HCT116 (cell line): ENCODE data around the gene ABRACL. TPM values are rescaled to one million over a fixed set of nuclear protein-coding genes. Genes with fewer than 3 reads are reported as not detected.

ENCODE experiments used
- ATAC-seq: fragments of 200-7000 bp; cut with Tn5 transposase; 2 replicates; pipeline ENCODE4 v1.9.1; 2020; ENCODE audit warnings: mild to moderate bottlenecking, moderate library complexity
- BruUV-seq: library from RNA; stranded (reverse); fragments of 400-500 nt; replicated peaks from 2 replicates; lab custom pipeline; 2021; lab: Mats Ljungman, UMichigan
- CTCF ChIA-PET: fragments of 300-600 bp; sonication (Branson Sonifier 250); formaldehyde crosslinking; loops from one replicate; lab custom pipeline; 2021; ENCODE audit warnings: antibody characterized with exemption; lab: Charles Lee
- POLR2A ChIA-PET: fragments of 300-600, 350-600 bp; sonication (Branson Sonifier 250); formaldehyde crosslinking; loops from one replicate; lab custom pipeline; 2021; ENCODE audit warnings: antibody characterized with exemption; lab: Charles Lee
- RAD21 ChIA-PET, 2 experiments: fragments of 300-600 bp; sonication (Branson Sonifier 250); formaldehyde crosslinking; loops; one replicate each; lab custom pipeline; 2023; ENCODE audit warnings: low total read pairs in 2 of 2; ENCODE audit not compliant: uncharacterized antibody in 2 of 2, unreplicated experiment in 2 of 2, low non-redundant PET in 1 of 2; lab: Charles Lee
- DNase-seq: peaks from one replicate; pipeline ENCODE4 v3.0.0-alpha.2; 2010; ENCODE audit warnings: low read depth, low spot score
- H2AFZ ChIP-seq: fragments of 200-600 bp; shearing (Covaris generic), sonication (generic); 2 replicates; pipeline ENCODE4 v1.6.1; 2017; ENCODE audit warnings: low read depth, mixed run types, mixed read lengths, antibody characterized with exemption, low read length; ENCODE audit not compliant: poor library complexity, severe bottlenecking
- H3K27ac ChIP-seq: 2 replicates; pipeline ENCODE4 v1.5.1; 2012; ENCODE audit warnings: low read depth, low read length
- H3K27me3 ChIP-seq: fragments of 200-600 bp; sonication (generic); 2 replicates; pipeline ENCODE4 v1.6.1; 2016; ENCODE audit warnings: mixed run types, low read length, mixed read lengths; ENCODE audit not compliant: insufficient read depth
- H3K36me3 ChIP-seq, 2 experiments: fragments of 200-500 bp in 1 of 2; fragments of 200-600 bp in 1 of 2; sonication (Bioruptor generic) in 1 of 2; sonication (generic) in 1 of 2; 2 replicates each; pipeline versions ENCODE4 v1.5.1 to v1.6.1; 2014 to 2016; ENCODE audit warnings: low read length in 2 of 2, inconsistent platforms in 1 of 2, mixed read lengths in 1 of 2, mixed run types in 1 of 2; ENCODE audit not compliant: insufficient read depth in 2 of 2, control insufficient read depth in 1 of 2
- H3K4me1 ChIP-seq, 2 experiments: fragments of 200-600 bp in 1 of 2; sonication (generic) in 1 of 2; 2 replicates each; pipeline versions ENCODE4 v1.5.1 to v1.6.1; 2012 to 2017; ENCODE audit warnings: low read length in 2 of 2, inconsistent platforms in 1 of 2, mild to moderate bottlenecking in 1 of 2, mixed read lengths in 1 of 2, mixed run types in 1 of 2, moderate library complexity in 1 of 2; ENCODE audit not compliant: insufficient read depth in 2 of 2, control insufficient read depth in 1 of 2
- H3K4me2 ChIP-seq: fragments of 200-600 bp; sonication (generic); 2 replicates; pipeline ENCODE4 v1.6.1; 2017; ENCODE audit warnings: mixed run types, low read length, mixed read lengths
- H3K4me3 ChIP-seq, 2 experiments: fragments of 200-600 bp in 1 of 2; sonication (generic) in 1 of 2; replicated peaks in 1 of 2; 2 replicates each; pipeline ENCODE4 v1.5.1; 2011 to 2016; ENCODE audit warnings: low read length in 2 of 2, control low read depth in 1 of 2, low read depth in 1 of 2, mild to moderate bottlenecking in 1 of 2, mixed read lengths in 1 of 2, mixed run types in 1 of 2
- H3K79me2 ChIP-seq: fragments of 200-600 bp; sonication (generic); 2 replicates; pipeline ENCODE4 v1.6.1; 2017; ENCODE audit warnings: mild to moderate bottlenecking, mixed run types, low read length, moderate library complexity, mixed read lengths; ENCODE audit not compliant: insufficient read depth
- H3K9ac ChIP-seq: fragments of 200-600 bp; sonication (generic); 2 replicates; pipeline ENCODE4 v1.6.1; 2016; ENCODE audit warnings: low read length, mixed read lengths
- H3K9me2 ChIP-seq: fragments of 200-600 bp; sonication (generic), shearing (Covaris generic); 2 replicates; pipeline ENCODE4 v1.6.1; 2017; ENCODE audit warnings: mixed run types, mild to moderate bottlenecking, moderate library complexity; ENCODE audit not compliant: insufficient read depth
- H3K9me3 ChIP-seq, 2 experiments: fragments of 200-500 bp in 1 of 2; fragments of 200-600 bp in 1 of 2; sonication (Bioruptor generic) in 1 of 2; sonication (generic) in 1 of 2; 2 replicates each; pipeline ENCODE4 v1.6.1; 2014 to 2017; ENCODE audit warnings: low read length in 2 of 2, mixed read lengths in 2 of 2, inconsistent platforms in 1 of 2, low read depth in 1 of 2, mild to moderate bottlenecking in 1 of 2, mixed run types in 1 of 2, moderate library complexity in 1 of 2; ENCODE audit not compliant: control insufficient read depth in 1 of 2, insufficient read depth in 1 of 2
- H4K20me1 ChIP-seq: fragments of 200-600 bp; sonication (generic), shearing (Covaris generic); 2 replicates; pipeline ENCODE4 v1.6.1; 2017; ENCODE audit warnings: mixed run types, mild to moderate bottlenecking, moderate library complexity; ENCODE audit not compliant: insufficient read depth
- CBX3 ChIP-seq: IDR thresholded peaks from 2 replicates; pipeline ENCODE4 v1.6.1; 2012; ENCODE audit warnings: low read depth
- EGR1 ChIP-seq: IDR thresholded peaks from 2 replicates; pipeline ENCODE4 v1.6.1; 2012; ENCODE audit warnings: low read depth
- ELF1 ChIP-seq: IDR thresholded peaks from 2 replicates; pipeline ENCODE4 v1.6.1; 2012; ENCODE audit warnings: low read depth, borderline replicate concordance
- EZH2phosphoT487 ChIP-seq: fragments of 200-600 bp; IDR thresholded peaks from 2 replicates; pipeline ENCODE4 v1.6.1; 2018; ENCODE audit warnings: antibody characterized with exemption, borderline replicate concordance
- JUND ChIP-seq: IDR thresholded peaks from 2 replicates; pipeline ENCODE4 v1.6.1; 2012
- POLR2A ChIP-seq: IDR thresholded peaks from 2 replicates; pipeline ENCODE4 v1.7.0; 2011; ENCODE audit warnings: borderline replicate concordance; ENCODE audit not compliant: insufficient read depth, insufficient read length; ENCODE audit errors: extremely low read depth
- RAD21 ChIP-seq: IDR thresholded peaks from 2 replicates; pipeline ENCODE4 v1.6.1; 2012; ENCODE audit warnings: low read depth, mild to moderate bottlenecking
- SIN3A ChIP-seq: IDR thresholded peaks from 2 replicates; pipeline ENCODE4 v1.6.1; 2012; ENCODE audit warnings: low read depth
- SP1 ChIP-seq: IDR thresholded peaks from 2 replicates; pipeline ENCODE4 v1.6.1; 2012; ENCODE audit warnings: low read depth
- TCF7L2 ChIP-seq: IDR thresholded peaks from 2 replicates; pipeline ENCODE4 v1.7.0; 2011; ENCODE audit warnings: borderline replicate concordance, inconsistent platforms; ENCODE audit not compliant: insufficient read depth, insufficient read length; ENCODE audit errors: extremely low read depth
- YY1 ChIP-seq: IDR thresholded peaks from 2 replicates; pipeline ENCODE4 v1.6.1; 2011; ENCODE audit warnings: low read length, low read depth, moderate library complexity, mild to moderate bottlenecking; ENCODE audit not compliant: insufficient replicate concordance; ENCODE audit errors: extremely low read depth
- intact Hi-C: fragments of 100-400 bp; cut with micrococcal nuclease; formaldehyde crosslinking; loops from 2 replicates; pipeline ENCODE4 v1.10.0; 2022
- total RNA-seq: library from RNA; stranded (reverse); gene quantifications from one replicate; pipeline ENCODE4 v1.2.1, GENCODE V29; 2021; ENCODE audit not compliant: unreplicated experiment
- TF ChIP-seq, protein P1 (sequence below): IDR thresholded peaks from 2 replicates; pipeline ENCODE4 v1.6.1; 2012
- TF ChIP-seq, protein P2 (sequence below), 3 experiments: fragments of 200-600 bp in 1 of 3; sonication (generic) in 1 of 3; IDR thresholded peaks in 2 of 3; conservative IDR thresholded peaks in 1 of 3; 2 replicates each; pipeline ENCODE4 v1.5.1; 2012 to 2017; ENCODE audit warnings: low read depth in 2 of 3, low read length in 2 of 3, antibody characterized with exemption in 1 of 3, borderline replicate concordance in 1 of 3, control low read depth in 1 of 3, mild to moderate bottlenecking in 1 of 3, mixed read lengths in 1 of 3, mixed run types in 1 of 3, moderate library complexity in 1 of 3; ENCODE audit not compliant: insufficient read depth in 1 of 3

The ABRACL gene
- total RNA-seq, 1 experiment from 2014 or later: 47.4 TPM

DNA sequence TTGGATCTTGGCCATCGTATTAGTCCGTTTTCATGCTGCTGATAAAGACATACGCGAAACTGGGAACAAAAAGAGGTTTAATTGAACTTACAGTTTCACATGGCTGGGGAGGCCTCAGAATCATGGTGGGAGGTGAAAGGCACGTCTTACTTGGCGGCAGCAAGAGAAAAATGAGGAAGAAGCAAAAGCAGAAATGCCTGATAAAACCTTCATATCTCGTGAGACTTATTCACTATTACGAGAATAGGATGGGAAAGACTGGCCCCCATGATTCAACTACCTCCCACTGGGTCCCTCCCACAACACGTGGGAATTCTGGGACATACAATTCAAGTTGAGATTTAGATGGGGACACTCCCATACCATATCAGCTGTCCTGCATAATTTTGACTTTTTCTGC, 20.4 kb upstream of the ABRACL start:
- ChIA-PET RAD21 (no interaction called here), CTCF (no interaction called here), POLR2A (no interaction called here)
- H3K4me3 ChIP-seq: no peak overlapping the region
- H3K79me2 ChIP-seq: no peaks in the 10 kb centered on the region
- H3K27ac ChIP-seq: no peak overlapping the region
- no peak overlapping the region for H3K9ac ChIP-seq
- intact Hi-C loops: no loop called here
- no peaks in the 10 kb centered on the region for H3K9me3 ChIP-seq
- no peaks in the 10 kb centered on the region for H3K36me3 ChIP-seq
- no peaks in the 10 kb centered on the region for H4K20me1 ChIP-seq
- H3K4me2 ChIP-seq: no peak overlapping the region
- ATAC-seq (no peak), DNase-seq (no peak)
- H3K4me1 ChIP-seq: no peaks in the 10 kb centered on the region
- TF ChIP-seq EGR1: no peak
- no peak for TF ChIP-seq SP1
- no peak for TF ChIP-seq SIN3A
- no peak for TF ChIP-seq JUND
- no peak for TF ChIP-seq YY1
- no peak for TF ChIP-seq EZH2phosphoT487
- no peak for TF ChIP-seq POLR2A
- TF ChIP-seq, protein P1, sequence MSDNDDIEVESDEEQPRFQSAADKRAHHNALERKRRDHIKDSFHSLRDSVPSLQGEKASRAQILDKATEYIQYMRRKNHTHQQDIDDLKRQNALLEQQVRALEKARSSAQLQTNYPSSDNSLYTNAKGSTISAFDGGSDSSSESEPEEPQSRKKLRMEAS: no peak
- TF ChIP-seq TCF7L2: no peak
- no peak for TF ChIP-seq RAD21
- TF ChIP-seq, protein P2, sequence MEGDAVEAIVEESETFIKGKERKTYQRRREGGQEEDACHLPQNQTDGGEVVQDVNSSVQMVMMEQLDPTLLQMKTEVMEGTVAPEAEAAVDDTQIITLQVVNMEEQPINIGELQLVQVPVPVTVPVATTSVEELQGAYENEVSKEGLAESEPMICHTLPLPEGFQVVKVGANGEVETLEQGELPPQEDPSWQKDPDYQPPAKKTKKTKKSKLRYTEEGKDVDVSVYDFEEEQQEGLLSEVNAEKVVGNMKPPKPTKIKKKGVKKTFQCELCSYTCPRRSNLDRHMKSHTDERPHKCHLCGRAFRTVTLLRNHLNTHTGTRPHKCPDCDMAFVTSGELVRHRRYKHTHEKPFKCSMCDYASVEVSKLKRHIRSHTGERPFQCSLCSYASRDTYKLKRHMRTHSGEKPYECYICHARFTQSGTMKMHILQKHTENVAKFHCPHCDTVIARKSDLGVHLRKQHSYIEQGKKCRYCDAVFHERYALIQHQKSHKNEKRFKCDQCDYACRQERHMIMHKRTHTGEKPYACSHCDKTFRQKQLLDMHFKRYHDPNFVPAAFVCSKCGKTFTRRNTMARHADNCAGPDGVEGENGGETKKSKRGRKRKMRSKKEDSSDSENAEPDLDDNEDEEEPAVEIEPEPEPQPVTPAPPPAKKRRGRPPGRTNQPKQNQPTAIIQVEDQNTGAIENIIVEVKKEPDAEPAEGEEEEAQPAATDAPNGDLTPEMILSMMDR (IDR thresholded peaks at IDR 0.05 in 2 of 3, conservative IDR thresholded peaks at IDR 0.05 in 1 of 3; ENCODE audit: borderline replicate concordance in 1 of 3, insufficient read depth in 1 of 3, low read depth in 2 of 3, low read length in 2 of 3): no peak
- no peak for TF ChIP-seq ELF1
- TF ChIP-seq CBX3: no peak
- H2AFZ ChIP-seq: no peak overlapping the region
- BruUV-seq: no TSS peak
- no peaks in the 10 kb centered on the region for H3K9me2 ChIP-seq
- H3K27me3 ChIP-seq: no peaks in the 10 kb centered on the region
